IPS-11a (cell line): ENCODE results near the gene MID1IP1.

Experiments used
- H3K4me3 ChIP-seq: one replicate; pipeline ENCODE4 v1.5.1; 2013; ENCODE audit warnings: low read depth, low read length, control low read depth

The MID1IP1 gene, protein sequence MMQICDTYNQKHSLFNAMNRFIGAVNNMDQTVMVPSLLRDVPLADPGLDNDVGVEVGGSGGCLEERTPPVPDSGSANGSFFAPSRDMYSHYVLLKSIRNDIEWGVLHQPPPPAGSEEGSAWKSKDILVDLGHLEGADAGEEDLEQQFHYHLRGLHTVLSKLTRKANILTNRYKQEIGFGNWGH

GRCh38 chrX:38800981-38801845 lies at the start of gene MID1IP1:
Gene MID1IP1, plus strand, starts transcription at chrX:38801459. Its CDS starts 3,488 bp downstream, at chrX:38804947.
- peak within 1 kb of the TSS; percentile 67 for H3K4me3 ChIP-seq

DNA sequence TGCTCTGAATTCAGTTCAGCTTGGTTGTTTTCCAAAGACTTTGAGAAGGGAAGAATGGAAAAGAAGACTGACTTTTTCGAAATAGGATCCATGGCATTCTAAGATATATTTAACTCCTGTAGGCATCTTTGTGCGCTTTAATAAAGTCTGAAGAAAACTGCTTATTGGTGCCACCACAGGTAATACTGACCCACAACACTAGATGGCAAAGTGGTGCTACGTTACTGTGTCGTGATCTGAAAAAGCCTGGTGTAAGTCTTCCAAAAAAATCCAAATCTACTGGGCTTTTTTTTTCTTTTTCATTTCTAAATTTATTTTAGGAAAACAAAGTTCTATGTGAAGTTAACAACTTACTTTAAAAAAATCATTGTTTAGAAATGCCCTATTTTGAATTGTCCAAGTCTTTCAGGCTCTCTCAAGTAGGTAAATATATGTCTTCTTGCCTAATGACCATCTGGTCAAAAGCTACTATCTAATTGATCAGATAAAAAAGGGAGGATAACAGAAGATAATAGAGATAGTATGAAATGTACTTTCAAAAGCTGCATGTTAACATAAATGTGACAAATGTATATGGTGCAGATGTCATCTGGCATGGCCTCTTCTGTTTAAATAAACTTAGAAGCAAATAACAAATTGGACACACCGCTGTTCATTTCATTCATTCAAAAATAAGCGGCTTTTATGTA lies 47.0 kb upstream of the MID1IP1 start:
- no peak overlapping the region for H3K4me3 ChIP-seq

DNA sequence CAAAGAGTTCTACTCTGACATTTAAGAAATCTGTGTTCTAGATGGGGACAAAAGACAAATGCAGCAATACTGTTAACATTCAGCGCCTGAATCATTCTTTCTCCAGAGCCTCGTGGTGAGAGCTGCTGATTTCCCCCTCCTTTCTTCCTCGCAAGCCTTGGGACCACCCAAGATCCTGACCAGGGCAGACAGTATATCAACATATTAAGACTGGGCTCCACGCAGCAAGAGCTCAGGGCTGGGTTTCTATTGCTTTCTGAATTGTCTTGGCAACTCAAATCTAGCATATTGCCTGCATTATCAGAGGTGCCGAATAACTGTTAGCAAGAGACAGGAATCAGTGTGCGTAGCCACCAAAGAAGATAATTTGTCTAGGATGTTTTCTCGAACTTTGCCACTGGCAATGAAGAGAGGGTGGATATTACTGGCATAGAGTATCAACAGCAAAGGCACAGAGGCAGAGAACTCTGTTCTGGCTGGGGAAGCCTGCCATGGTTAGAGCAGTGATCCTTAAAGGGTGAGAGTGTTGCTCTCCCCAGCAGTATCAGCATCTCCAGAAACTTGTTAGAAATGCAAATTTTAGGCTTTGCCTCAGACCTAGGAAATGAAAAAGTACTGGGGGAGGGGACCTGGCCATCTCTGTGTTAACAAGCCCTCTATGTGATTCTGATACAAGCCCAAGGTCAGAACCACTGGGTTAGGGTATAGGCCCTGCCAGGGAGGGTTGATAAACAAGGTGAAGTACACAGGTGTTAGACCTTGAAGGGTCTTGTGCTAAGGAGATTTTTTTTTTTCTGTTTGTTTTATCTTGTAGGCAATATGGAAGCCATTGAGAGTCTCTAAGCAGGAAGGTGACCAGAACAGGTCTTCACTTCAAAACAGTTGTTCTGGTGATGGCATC lies 46.2 kb upstream of the MID1IP1 start:
- no peak overlapping the region for H3K4me3 ChIP-seq

DNA sequence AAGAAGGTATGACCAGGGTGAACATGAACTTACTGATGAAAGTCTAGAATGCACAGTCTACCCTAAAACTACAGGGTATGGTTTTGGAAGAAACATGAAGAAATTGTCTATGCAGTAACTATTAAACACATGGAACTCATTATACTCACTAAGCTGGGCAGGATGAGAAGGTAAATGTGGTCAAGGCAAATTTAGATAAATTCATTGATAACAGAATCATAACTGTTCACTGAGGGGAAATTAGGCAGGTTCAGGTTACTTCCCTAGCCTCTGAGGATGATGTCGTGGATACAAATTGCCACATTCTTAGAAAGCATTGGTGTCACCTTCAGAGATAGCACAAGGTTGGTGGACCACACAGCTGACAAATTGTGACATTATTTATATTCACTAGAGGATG lies 40.4 kb upstream of the MID1IP1 start:
- no peak overlapping the region for H3K4me3 ChIP-seq

- no peak overlapping the region for H3K4me3 ChIP-seq
Measured at GRCh38 chrX:38768079-38768478, 33.2 kb upstream of the MID1IP1 start.

- H3K4me3 ChIP-seq: no peak overlapping the region
Measured at GRCh38 chrX:38770152-38770551, 31.1 kb upstream of the MID1IP1 start.

DNA sequence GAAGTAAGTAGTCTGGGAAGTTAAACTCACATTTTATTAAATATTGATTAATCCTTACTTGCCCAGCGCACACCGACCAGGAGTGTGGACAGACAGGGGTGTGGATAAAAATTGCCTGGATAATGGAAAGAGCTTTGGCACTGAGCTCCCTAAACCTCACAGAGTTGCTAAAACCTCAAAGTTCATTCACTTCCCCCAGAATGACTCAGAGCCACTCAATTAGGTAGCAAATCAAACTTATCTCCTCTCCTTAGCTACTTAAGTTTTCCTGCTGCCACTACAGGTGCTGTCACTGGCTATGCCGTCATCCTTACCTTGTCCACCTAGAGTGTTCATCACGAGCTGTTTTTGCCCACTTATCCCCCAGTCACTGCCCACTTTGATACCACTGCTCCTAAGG lies 27.0 kb upstream of the MID1IP1 start:
- no peak overlapping the region for H3K4me3 ChIP-seq

- no peak overlapping the region for H3K4me3 ChIP-seq
Measured at GRCh38 chrX:38796946-38797345, 4.3 kb upstream of the MID1IP1 start.

DNA sequence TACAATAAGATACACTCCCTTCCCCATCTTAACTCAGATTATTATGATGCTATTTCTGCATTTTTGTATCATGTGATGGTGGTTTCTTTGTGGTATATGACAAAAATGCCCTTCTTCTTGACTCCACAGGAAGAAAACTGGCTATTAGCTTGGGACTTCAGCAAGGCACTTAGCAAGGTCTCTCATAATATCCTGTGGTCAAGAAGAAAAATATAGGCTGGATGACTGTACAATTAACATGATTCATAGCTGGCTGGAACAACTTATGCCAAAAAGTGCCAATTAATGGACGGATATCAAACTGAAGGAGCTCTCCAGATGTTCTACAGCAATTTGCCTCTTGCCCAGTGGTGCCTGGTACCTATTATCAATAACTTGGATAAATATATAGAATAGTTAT lies 2.3 kb upstream of the MID1IP1 start:
- H3K4me3 ChIP-seq: no peak overlapping the region

DNA sequence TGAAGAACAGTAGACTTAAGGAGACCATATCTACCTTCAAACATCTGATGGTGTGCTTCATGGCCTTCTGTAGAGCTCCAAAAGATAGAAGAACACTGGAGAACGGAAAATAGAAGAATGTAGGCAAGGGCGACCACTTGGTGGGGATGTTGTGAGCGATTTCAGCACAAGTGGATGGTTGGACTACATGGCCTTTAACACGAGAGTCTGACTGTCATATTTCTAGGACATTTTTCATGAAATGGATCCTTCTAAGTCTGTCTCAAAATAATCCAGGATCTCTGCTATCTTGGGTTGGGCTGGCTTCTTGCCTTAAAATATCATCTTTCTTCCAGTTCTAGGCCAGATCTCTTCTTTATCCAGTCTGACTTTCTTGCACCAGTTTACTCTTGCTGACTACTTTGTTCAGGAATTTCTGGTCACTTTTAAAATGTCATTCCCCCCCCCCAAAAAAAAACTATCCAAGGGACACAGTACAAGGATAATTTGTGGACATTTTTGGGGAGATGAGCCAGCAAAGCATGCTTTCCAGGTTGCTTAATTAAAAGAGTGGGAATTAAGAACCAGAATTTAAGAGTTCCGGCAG lies 1.2 kb upstream of the MID1IP1 start:
- H3K4me3 ChIP-seq: no peak overlapping the region

DNA sequence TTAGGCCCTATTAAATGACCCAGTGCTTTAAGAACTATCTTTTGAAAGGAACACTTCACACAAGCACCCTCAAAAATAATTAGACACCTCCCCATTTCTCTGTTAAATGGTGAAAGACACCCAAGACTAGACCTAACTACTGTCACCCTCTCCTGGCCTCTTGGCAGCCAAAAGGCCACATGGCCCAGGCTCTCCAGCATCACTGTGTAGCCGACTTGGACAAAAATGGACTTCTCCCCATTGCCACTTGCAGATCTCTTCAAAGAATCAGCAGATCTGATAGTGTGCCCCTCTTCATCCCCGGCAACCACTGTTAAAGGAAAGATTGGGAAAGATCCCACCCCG lies 2.0 kb downstream of the MID1IP1 start:
- peak overlapping the region; percentile 28 for H3K4me3 ChIP-seq

GRCh38 chrX:38803588-38804431 lies 2.6 kb downstream of the MID1IP1 start:
- peak overlapping the region; percentile 78 for H3K4me3 ChIP-seq

DNA sequence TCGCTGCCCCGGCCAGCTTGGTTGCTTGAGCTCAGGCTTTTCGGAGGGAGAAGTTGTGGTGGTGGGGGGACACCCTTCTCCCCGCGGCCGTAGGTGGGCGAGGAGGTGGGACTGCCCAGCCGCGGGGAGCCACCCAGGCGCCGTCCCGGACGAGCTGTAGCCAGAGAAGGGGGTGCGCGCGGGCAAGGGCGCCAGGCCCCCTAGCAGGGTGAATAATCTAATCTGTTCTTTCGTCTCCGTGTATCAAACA lies 3.1 kb downstream of the MID1IP1 start:
- H3K4me3 ChIP-seq: peak overlapping the region; percentile 78

GRCh38 chrX:38804682-38805431 lies 3.6 kb downstream of the MID1IP1 start:
- H3K4me3 ChIP-seq: peak overlapping the region; percentile 78

GRCh38 chrX:38805432-38806389 lies 4.5 kb downstream of the MID1IP1 start:
- peak overlapping the region; percentile 78 for H3K4me3 ChIP-seq

DNA sequence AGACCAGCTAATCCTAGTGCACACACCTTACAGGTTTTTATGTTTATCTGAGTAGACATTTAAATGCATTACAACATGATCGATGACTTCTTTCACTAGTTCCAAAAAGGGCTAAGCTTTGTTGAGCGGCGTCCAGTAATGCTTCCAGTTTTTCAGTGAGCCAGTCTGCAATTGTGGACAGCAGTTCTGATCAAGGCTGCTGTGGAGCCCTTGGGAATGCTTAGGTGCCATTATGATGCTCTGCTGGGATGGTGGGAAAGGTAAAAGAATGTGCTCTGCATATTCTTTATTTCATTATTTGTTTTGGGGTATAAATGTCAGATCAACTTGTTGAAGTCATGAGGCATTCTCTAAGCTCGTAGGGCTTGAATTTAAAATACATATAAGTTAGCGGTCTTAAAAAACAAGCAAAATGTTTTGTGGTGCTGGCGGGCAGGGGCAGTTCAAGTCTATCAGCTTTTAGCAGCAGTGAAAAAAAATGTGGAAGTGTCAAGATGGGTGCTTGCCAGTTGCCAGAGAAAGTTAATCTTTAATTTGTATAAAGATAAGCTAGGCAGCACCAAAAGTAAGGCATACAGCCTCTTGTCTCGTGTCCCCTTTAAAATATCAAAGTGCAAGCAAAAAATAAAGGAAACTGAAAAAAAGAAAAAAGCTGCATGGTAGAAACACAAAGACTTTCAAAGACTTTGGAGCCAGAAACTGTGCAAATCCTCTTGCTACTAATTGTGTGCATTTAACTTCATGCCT lies 5.8 kb downstream of the MID1IP1 start:
- H3K4me3 ChIP-seq: peak overlapping the region; percentile 78

GRCh38 chrX:38807873-38808272 lies 6.6 kb downstream of the MID1IP1 start:
- no peak overlapping the region for H3K4me3 ChIP-seq
